ENCODE results near the gene RCC2. TPM values are rescaled to one million over a fixed set of nuclear protein-coding genes. Genes with fewer than 3 reads are reported as not detected.

The RCC2 gene
- total and polyA plus RNA-seq, 4 experiments from 2014 or later = 6.7 to 41.2 (median 28.4) TPM

DNA sequence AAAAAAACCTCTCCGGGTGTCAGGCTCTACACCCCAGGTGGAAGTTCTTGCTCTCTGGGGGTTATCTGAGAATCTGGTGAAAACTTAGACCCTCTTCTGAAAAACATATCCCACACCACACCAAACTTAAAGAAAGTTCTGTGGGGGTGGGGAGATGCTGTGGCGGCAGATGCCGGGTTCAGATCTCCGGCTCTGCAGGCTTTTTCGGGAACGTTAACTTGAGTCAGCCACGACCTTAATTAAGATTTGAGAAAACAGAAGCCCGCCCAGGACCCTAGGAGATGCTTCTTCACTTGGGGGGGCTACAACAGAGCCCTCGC lies 2.3 kb downstream of the RCC2 start:
- Mint-ChIP-seq H3K4me1 (peaks cover 22 to 72% (median 41%) of the 10 kb centered on the region in 4 donors), H3K27me3 (no peaks in the 10 kb centered on the region), H3K27ac (peak overlapping the region; percentile 82 to 93 (median 88)), H3K36me3 (peaks cover 0 to 33% of the 10 kb centered on the region in 2 donors), H3K9me3 (peaks cover 0 to 4% (median 0%) of the 10 kb centered on the region in 8 donors), H3K4me3 (peak overlapping the region; percentile 79 to 82 (median 82))
- no peak for DNase-seq
- intact Hi-C loops (cut with micrococcal nuclease) = loop anchor here (10.0 kb wide), 1 partner anchor 1912 kb away; the partner anchor contains the start of genes CASP9 and DNAJC16
- Histone ChIP-seq H3K4me1 (ENCODE audit: insufficient read depth, low read length) (peaks cover 27% of the 10 kb centered on the region), H3K36me3 (ENCODE audit: insufficient read depth, low read length) (no peaks in the 10 kb centered on the region), H3K27me3 (ENCODE audit: insufficient read depth, low read length) (no peaks in the 10 kb centered on the region), H3K27ac (ENCODE audit: low read depth, low read length) (peak overlapping the region; percentile 78), H3K9me3 (ENCODE audit: control insufficient read depth in 1 of 2, low read length in 2 of 2) (no peaks in the 10 kb centered on the region), H3K4me3 (ENCODE audit: low read length in 2 of 2) (peak overlapping the region in 1 of 2 donors; percentile 79)
- ChIA-PET CTCF (ENCODE audit: partially characterized antibody) (no interaction called here), POLR2A (ENCODE audit: partially characterized antibody) (interaction anchor here (1.0 to 1.4 kb wide), 2 partner anchors 8 to 533 kb away, joined by 3 to 6 read pairs; no protein-coding TSS in a partner anchor)

DNA sequence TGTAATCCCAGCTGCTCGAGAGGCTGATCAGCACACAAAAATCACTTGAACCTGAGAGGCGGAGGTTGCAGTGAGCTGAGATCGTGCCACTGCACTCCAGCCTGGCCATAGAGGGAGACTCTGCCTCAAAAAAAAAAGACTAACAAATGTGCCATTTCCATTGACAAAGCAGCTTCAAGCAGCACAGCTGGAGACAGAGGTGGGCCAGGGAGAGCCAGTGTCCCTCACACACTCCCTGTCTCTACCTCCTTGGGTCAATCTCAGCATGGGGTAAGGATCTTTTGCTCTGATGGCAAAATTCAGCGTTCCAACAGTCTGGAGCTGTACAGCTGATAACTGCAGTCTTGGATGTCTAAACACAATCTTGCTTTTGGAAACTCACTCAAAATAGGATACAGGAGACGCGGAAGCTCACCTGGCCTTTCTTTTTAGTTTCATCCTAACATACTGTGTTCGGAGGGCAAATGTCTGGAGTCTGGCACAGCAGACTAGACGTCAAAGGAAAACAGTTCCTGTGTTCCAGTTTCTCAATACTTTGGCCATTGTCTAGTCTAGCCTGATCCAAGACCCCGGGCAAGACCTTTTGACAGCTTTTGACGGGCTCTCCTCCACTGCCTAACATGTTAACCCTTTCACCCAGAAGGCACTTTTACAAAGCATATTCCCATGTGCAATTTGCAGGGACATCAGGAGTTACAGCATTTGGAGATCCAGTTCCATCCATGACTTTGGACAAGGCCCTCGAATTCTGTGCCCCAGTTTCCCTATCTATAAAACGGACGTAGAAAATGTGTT lies 2.9 kb downstream of the RCC2 start:
- no peak for DNase-seq
- H3K4me1 Mint-ChIP-seq = peaks cover 22 to 78% (median 43%) of the 10 kb centered on the region in 4 donors
- Histone ChIP-seq H3K4me1 (ENCODE audit: insufficient read depth, low read length) (peaks cover 27% of the 10 kb centered on the region), H3K27me3 (ENCODE audit: insufficient read depth, low read length) (no peaks in the 10 kb centered on the region), H3K4me3 (ENCODE audit: low read length in 2 of 2) (peak overlapping the region in 1 of 2 donors; percentile 79), H3K27ac (ENCODE audit: low read depth, low read length) (peak overlapping the region; percentile 78), H3K9me3 (ENCODE audit: control insufficient read depth in 1 of 2, low read length in 2 of 2) (no peaks in the 10 kb centered on the region), H3K36me3 (ENCODE audit: insufficient read depth, low read length) (no peaks in the 10 kb centered on the region)
- peaks cover 0 to 4% (median 0%) of the 10 kb centered on the region in 8 donors for H3K9me3 Mint-ChIP-seq
- H3K27ac Mint-ChIP-seq = peak overlapping the region; percentile 82 to 93 (median 88)
- intact Hi-C loops (cut with micrococcal nuclease) = loop anchor here (10.0 kb wide), 1 partner anchor 1912 kb away; the partner anchor contains the start of genes CASP9 and DNAJC16
- no peaks in the 10 kb centered on the region for H3K27me3 Mint-ChIP-seq
- POLR2A ChIA-PET (ENCODE audit: partially characterized antibody) = no interaction called here
- peaks cover 0 to 34% of the 10 kb centered on the region in 2 donors for H3K36me3 Mint-ChIP-seq
- CTCF ChIA-PET (ENCODE audit: partially characterized antibody) = interaction anchor here (0.7 kb wide), 1 partner anchor 17 kb away, joined by 3 read pairs; no protein-coding TSS in a partner anchor
- peak overlapping the region; percentile 79 to 82 (median 82) for H3K4me3 Mint-ChIP-seq

- Mint-ChIP-seq H3K9me3 (peaks cover 0 to 4% (median 0%) of the 10 kb centered on the region in 8 donors), H3K4me3 (peak overlapping the region in 2 of 8 donors; percentile 8 to 49), H3K36me3 (peaks cover 0 to 39% of the 10 kb centered on the region in 2 donors), H3K4me1 (peaks cover 19 to 69% (median 41%) of the 10 kb centered on the region in 4 donors), H3K27ac (peak overlapping the region in 6 of 7 donors; percentile 36 to 93 (median 74)), H3K27me3 (no peaks in the 10 kb centered on the region)
- H3K4me3 ChIP-seq (ENCODE audit: low read length in 2 of 2) = no peak overlapping the region
- H3K36me3 ChIP-seq (ENCODE audit: insufficient read depth, low read length) = no peaks in the 10 kb centered on the region
- CTCF ChIA-PET (ENCODE audit: partially characterized antibody) = no interaction called here
- no peaks in the 10 kb centered on the region for H3K27me3 ChIP-seq (ENCODE audit: insufficient read depth, low read length)
- peaks cover 21% of the 10 kb centered on the region for H3K4me1 ChIP-seq (ENCODE audit: insufficient read depth, low read length)
- intact Hi-C loops (cut with micrococcal nuclease) = loop anchor here (10.0 kb wide), 1 partner anchor 1910 kb away; the partner anchor contains the start of genes CASP9 and DNAJC16
- POLR2A ChIA-PET (ENCODE audit: partially characterized antibody) = no interaction called here
- no peak overlapping the region for H3K27ac ChIP-seq (ENCODE audit: low read depth, low read length)
- H3K9me3 ChIP-seq (ENCODE audit: control insufficient read depth in 1 of 2, low read length in 2 of 2) = no peaks in the 10 kb centered on the region
- no peak for DNase-seq
Observed at GRCh38 chr1:17434601-17435000, 4.9 kb downstream of the RCC2 start.

DNA sequence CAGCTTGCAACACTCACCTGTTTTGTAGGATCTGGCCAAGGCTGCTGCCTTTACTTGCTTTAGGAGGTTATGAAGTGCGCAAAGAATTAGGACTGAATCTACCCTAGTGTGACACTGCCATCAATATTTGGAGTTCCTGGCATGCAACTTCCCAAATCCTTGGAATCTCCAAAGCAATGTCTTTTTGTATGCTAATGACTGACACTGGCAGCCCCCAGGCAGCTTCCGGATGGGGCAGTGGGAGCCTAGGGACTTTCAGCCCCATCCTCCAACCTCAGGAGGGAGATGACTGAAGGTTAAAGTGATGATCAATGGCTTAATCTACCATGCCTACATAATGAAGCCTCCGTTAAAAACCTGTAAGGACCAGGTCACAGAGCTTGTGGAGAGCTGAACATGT lies 5.5 kb downstream of the RCC2 start:
- intact Hi-C loops (cut with micrococcal nuclease) = loop anchor here (10.0 kb wide), 1 partner anchor 1909 kb away; the partner anchor contains the start of genes CASP9 and DNAJC16
- Mint-ChIP-seq H3K4me3 (peak overlapping the region in 1 of 8 donors; percentile 24), H3K27ac (peak overlapping the region in 4 of 7 donors; percentile 31 to 93 (median 37)), H3K27me3 (no peaks in the 10 kb centered on the region), H3K36me3 (peaks cover 0 to 40% of the 10 kb centered on the region in 2 donors), H3K9me3 (peaks cover 0 to 4% (median 0%) of the 10 kb centered on the region in 8 donors), H3K4me1 (peaks cover 19 to 64% (median 43%) of the 10 kb centered on the region in 4 donors)
- H3K27ac ChIP-seq (ENCODE audit: low read depth, low read length) = no peak overlapping the region
- CTCF ChIA-PET (ENCODE audit: partially characterized antibody) = no interaction called here
- H3K27me3 ChIP-seq (ENCODE audit: insufficient read depth, low read length) = no peaks in the 10 kb centered on the region
- H3K9me3 ChIP-seq (ENCODE audit: control insufficient read depth in 1 of 2, low read length in 2 of 2) = no peaks in the 10 kb centered on the region
- H3K4me3 ChIP-seq (ENCODE audit: low read length in 2 of 2) = no peak overlapping the region
- DNase-seq = no peak
- POLR2A ChIA-PET (ENCODE audit: partially characterized antibody) = no interaction called here
- H3K36me3 ChIP-seq (ENCODE audit: insufficient read depth, low read length) = peaks cover under 1% of the 10 kb centered on the region
- H3K4me1 ChIP-seq (ENCODE audit: insufficient read depth, low read length) = peaks cover 21% of the 10 kb centered on the region

- Mint-ChIP-seq H3K4me1 (peaks cover 21 to 59% (median 44%) of the 10 kb centered on the region in 4 donors), H3K27me3 (no peaks in the 10 kb centered on the region), H3K36me3 (peaks cover 4 to 44% of the 10 kb centered on the region in 2 donors), H3K4me3 (no peak overlapping the region), H3K27ac (peak overlapping the region in 1 of 7 donors; percentile 93), H3K9me3 (peaks cover 0 to 2% (median 0%) of the 10 kb centered on the region in 8 donors)
- H3K36me3 ChIP-seq (ENCODE audit: insufficient read depth, low read length) = peaks cover 8% of the 10 kb centered on the region
- CTCF ChIA-PET (ENCODE audit: partially characterized antibody) = no interaction called here
- no peak overlapping the region for H3K4me3 ChIP-seq (ENCODE audit: low read length in 2 of 2)
- intact Hi-C loops (cut with micrococcal nuclease) = loop anchor here (10.0 kb wide), 1 partner anchor 1908 kb away; the partner anchor contains the start of genes CASP9 and DNAJC16
- no peaks in the 10 kb centered on the region for H3K27me3 ChIP-seq (ENCODE audit: insufficient read depth, low read length)
- no peak overlapping the region for H3K27ac ChIP-seq (ENCODE audit: low read depth, low read length)
- H3K9me3 ChIP-seq (ENCODE audit: control insufficient read depth in 1 of 2, low read length in 2 of 2) = no peaks in the 10 kb centered on the region
- DNase-seq = no peak
- POLR2A ChIA-PET (ENCODE audit: partially characterized antibody) = no interaction called here
- H3K4me1 ChIP-seq (ENCODE audit: insufficient read depth, low read length) = peaks cover 21% of the 10 kb centered on the region
Observed at GRCh38 chr1:17433261-17433660, 6.2 kb downstream of the RCC2 start.

DNA sequence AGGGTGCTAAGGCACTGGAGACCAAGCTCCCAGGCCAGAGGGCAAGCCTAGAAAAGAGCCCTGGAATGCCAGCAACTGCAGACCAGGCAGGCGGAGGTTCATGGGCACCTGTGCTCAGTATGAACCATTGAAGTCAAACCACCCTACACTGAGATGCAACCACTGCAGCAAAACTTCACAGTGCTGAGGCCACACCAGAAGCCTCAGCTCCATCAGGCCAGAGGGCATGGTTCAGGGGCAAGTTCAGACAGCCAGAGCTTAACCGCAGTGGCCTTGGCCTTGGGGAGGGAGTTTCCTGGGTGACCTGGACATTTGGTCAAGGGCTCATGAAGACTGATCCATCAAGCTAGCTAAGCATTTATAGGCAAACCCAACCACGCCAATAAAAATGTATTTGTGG lies 7.1 kb downstream of the RCC2 start:
- peak overlapping the region in 1 of 7 donors; percentile 35 for H3K27ac Mint-ChIP-seq
- intact Hi-C loops (cut with micrococcal nuclease) = loop anchor here (10.0 kb wide), 1 partner anchor 1908 kb away; the partner anchor contains the start of genes CASP9 and DNAJC16
- H3K4me1 Mint-ChIP-seq = peaks cover 21 to 59% (median 44%) of the 10 kb centered on the region in 4 donors
- H3K27me3 Mint-ChIP-seq = no peaks in the 10 kb centered on the region
- Histone ChIP-seq H3K4me3 (ENCODE audit: low read length in 2 of 2) (no peak overlapping the region), H3K36me3 (ENCODE audit: insufficient read depth, low read length) (peaks cover 17% of the 10 kb centered on the region), H3K27ac (ENCODE audit: low read depth, low read length) (no peak overlapping the region), H3K27me3 (ENCODE audit: insufficient read depth, low read length) (no peaks in the 10 kb centered on the region), H3K4me1 (ENCODE audit: insufficient read depth, low read length) (peaks cover 21% of the 10 kb centered on the region), H3K9me3 (ENCODE audit: control insufficient read depth in 1 of 2, low read length in 2 of 2) (no peaks in the 10 kb centered on the region)
- CTCF ChIA-PET (ENCODE audit: partially characterized antibody) = no interaction called here
- peaks cover 5 to 50% of the 10 kb centered on the region in 2 donors for H3K36me3 Mint-ChIP-seq
- DNase-seq = no peak
- H3K4me3 Mint-ChIP-seq = no peak overlapping the region
- POLR2A ChIA-PET (ENCODE audit: partially characterized antibody) = no interaction called here
- H3K9me3 Mint-ChIP-seq = peaks cover 0 to 2% (median 0%) of the 10 kb centered on the region in 8 donors

DNA sequence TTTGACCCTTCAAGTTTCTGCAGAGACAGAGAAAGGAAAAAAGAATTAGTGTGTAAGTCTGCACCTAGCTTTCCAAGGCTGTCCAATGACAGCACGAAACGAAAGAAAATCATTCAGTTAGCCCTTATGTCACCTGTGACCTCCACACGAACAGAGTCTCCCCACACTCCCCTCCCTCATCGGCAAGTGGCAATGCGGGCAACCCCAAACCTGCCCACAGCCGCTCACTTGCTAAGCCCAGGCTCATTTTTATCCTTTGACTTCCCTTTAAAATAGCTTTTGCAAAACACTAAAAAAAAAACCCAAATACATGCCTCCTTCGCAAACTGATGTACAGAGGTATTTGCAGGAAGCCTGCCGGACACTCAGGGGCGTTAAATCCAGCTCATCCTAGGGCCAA lies 10.3 kb downstream of the RCC2 start:
- Mint-ChIP-seq H3K27ac (peak overlapping the region in 4 of 7 donors; percentile 12 to 83 (median 58)), H3K36me3 (peaks cover 22 to 63% of the 10 kb centered on the region in 2 donors), H3K27me3 (no peaks in the 10 kb centered on the region), H3K4me3 (no peak overlapping the region), H3K4me1 (peaks cover 8 to 32% (median 21%) of the 10 kb centered on the region in 4 donors), H3K9me3 (peaks cover 0 to 2% (median 0%) of the 10 kb centered on the region in 8 donors)
- POLR2A ChIA-PET (ENCODE audit: partially characterized antibody) = interaction anchor here (0.6 kb wide), 1 partner anchor 9 kb away, joined by 3 read pairs; no protein-coding TSS in a partner anchor
- no peaks in the 10 kb centered on the region for H3K9me3 ChIP-seq (ENCODE audit: control insufficient read depth in 1 of 2, low read length in 2 of 2)
- H3K36me3 ChIP-seq (ENCODE audit: insufficient read depth, low read length) = peaks cover 44% of the 10 kb centered on the region
- H3K4me3 ChIP-seq (ENCODE audit: low read length in 2 of 2) = no peak overlapping the region
- no peak for DNase-seq
- CTCF ChIA-PET (ENCODE audit: partially characterized antibody) = interaction anchor here (1.3 to 1.4 kb wide), 2 partner anchors 10 kb away, joined by 5 read pairs; partner anchors contain the start of gene RCC2
- no peaks in the 10 kb centered on the region for H3K4me1 ChIP-seq (ENCODE audit: insufficient read depth, low read length)
- intact Hi-C loops (cut with micrococcal nuclease) = no loop called here
- H3K27ac ChIP-seq (ENCODE audit: low read depth, low read length) = no peak overlapping the region
- H3K27me3 ChIP-seq (ENCODE audit: insufficient read depth, low read length) = no peaks in the 10 kb centered on the region

All from CD4-positive, alpha-beta memory T cell (primary cell).